RWPE2 (cell line): Measurements from ENCODE around the gene CCDC160.
"Not testable (repeated sequence)": the region's sequence is repeated elsewhere in the genome, so short reads cannot be mapped to it uniquely, and the experiment has no call there.

Experiments
- ATAC-seq: fragments of 200-7000 bp; cut with Tn5 transposase; 3 replicates; pipeline ENCODE4 v1.9.1; 2021; ENCODE audit warnings: low read depth
- DNase-seq: peaks from one replicate; pipeline ENCODE4 v3.0.0-alpha.2; 2020; ENCODE audit warnings: low spot score
- H3K27ac ChIP-seq: fragments of 450-650 bp; 2 replicates; pipeline ENCODE4 v1.5.1; 2017; ENCODE audit warnings: mild to moderate bottlenecking; ENCODE audit not compliant: poor library complexity, severe bottlenecking
- H3K27me3 ChIP-seq: fragments of 250-450 bp; sonication (Bioruptor Pico); 2 replicates; pipeline ENCODE4 v1.5.1; 2021; ENCODE audit warnings: mild to moderate bottlenecking, moderate library complexity; ENCODE audit not compliant: insufficient read depth, poor library complexity, severe bottlenecking
- H3K36me3 ChIP-seq: fragments of 250-450 bp; sonication (Bioruptor Pico); 2 replicates; pipeline ENCODE4 v1.5.1; 2020; ENCODE audit warnings: low read depth, mild to moderate bottlenecking, moderate library complexity
- H3K4me1 ChIP-seq: fragments of 250-450 bp; sonication (Bioruptor Pico); 2 replicates; pipeline ENCODE4 v1.5.1; 2021; ENCODE audit warnings: mild to moderate bottlenecking, moderate library complexity; ENCODE audit not compliant: insufficient read depth, poor library complexity, severe bottlenecking
- H3K4me3 ChIP-seq: fragments of 250-450 bp; sonication (Bioruptor Pico); 2 replicates; pipeline ENCODE4 v1.5.1; 2021; ENCODE audit warnings: mild to moderate bottlenecking, moderate library complexity; ENCODE audit not compliant: severe bottlenecking
- H3K9me3 ChIP-seq: fragments of 250-450 bp; sonication (Bioruptor Pico); 2 replicates; pipeline ENCODE4 v1.5.1; 2021; ENCODE audit warnings: mild to moderate bottlenecking, moderate library complexity; ENCODE audit not compliant: severe bottlenecking
- CTCF ChIP-seq: fragments of 450-650 bp; IDR thresholded peaks from one replicate; pipeline ENCODE4 v1.5.1; 2017; ENCODE audit warnings: mild to moderate bottlenecking, moderate library complexity; ENCODE audit not compliant: poor library complexity, severe bottlenecking

Gene CCDC160

GRCh38 chrX:134210465-134210864, 26.5 kb upstream of the CCDC160 start:
- Histone ChIP-seq H3K4me1 (no peaks in the 10 kb centered on the region), H3K36me3 (no peaks in the 10 kb centered on the region), H3K4me3 (no peak overlapping the region), H3K27ac (no peak overlapping the region), H3K9me3 (no peaks in the 10 kb centered on the region), H3K27me3 (no peaks in the 10 kb centered on the region)
- ATAC-seq (no peak), DNase-seq (no peak)
- no peak for TF ChIP-seq CTCF

GRCh38 chrX:134235236-134235635, 1.7 kb upstream of the CCDC160 start:
- DNase-seq: no peak
- Histone ChIP-seq H3K27me3 (no peaks in the 10 kb centered on the region), H3K4me3 (no peak overlapping the region), H3K4me1 (no peaks in the 10 kb centered on the region), H3K9me3 (no peaks in the 10 kb centered on the region), H3K36me3 (no peaks in the 10 kb centered on the region), H3K27ac (no peak overlapping the region)
- no peak for TF ChIP-seq CTCF
- no peak for ATAC-seq

- not testable (repeated sequence) for H3K27ac ChIP-seq, H3K4me1 ChIP-seq, H3K9me3 ChIP-seq, H3K4me3 ChIP-seq, H3K27me3 ChIP-seq, DNase-seq, ATAC-seq, H3K36me3 ChIP-seq
Measured at GRCh38 chrX:134238144-134238543, 1.2 kb downstream of the CCDC160 start.

- H3K36me3 ChIP-seq: no peaks in the 10 kb centered on the region
- no peak for TF ChIP-seq CTCF
- H3K27me3 ChIP-seq: no peaks in the 10 kb centered on the region
- no peak overlapping the region for H3K4me3 ChIP-seq
- ATAC-seq (no peak), DNase-seq (no peak)
- H3K9me3 ChIP-seq: no peaks in the 10 kb centered on the region
- H3K27ac ChIP-seq: no peak overlapping the region
- no peaks in the 10 kb centered on the region for H3K4me1 ChIP-seq
Measured at GRCh38 chrX:134239016-134239415, 2.0 kb downstream of the CCDC160 start.

GRCh38 chrX:134240209-134240608, 3.2 kb downstream of the CCDC160 start:
- no peak for DNase-seq
- H3K36me3 ChIP-seq: no peaks in the 10 kb centered on the region
- no peak for ATAC-seq
- H3K27ac ChIP-seq: no peak overlapping the region
- H3K4me3 ChIP-seq: no peak overlapping the region
- TF ChIP-seq CTCF: no peak
- H3K9me3 ChIP-seq: no peaks in the 10 kb centered on the region
- H3K27me3 ChIP-seq: no peaks in the 10 kb centered on the region
- no peaks in the 10 kb centered on the region for H3K4me1 ChIP-seq
